GM03348 (cell line): ENCODE measurements around the gene DUSP22.

Experiments
- DNase-seq: peaks from one replicate; pipeline ENCODE4 v3.0.0; 2012; ENCODE audit warnings: low spot score

The DUSP22 gene

GRCh38 chr6:296151-297122, 4.2 kb downstream of the DUSP22 start:
- DNase-seq = no peak

GRCh38 chr6:297571-298232, 5.4 kb downstream of the DUSP22 start:
- DNase-seq = no peak

DNA sequence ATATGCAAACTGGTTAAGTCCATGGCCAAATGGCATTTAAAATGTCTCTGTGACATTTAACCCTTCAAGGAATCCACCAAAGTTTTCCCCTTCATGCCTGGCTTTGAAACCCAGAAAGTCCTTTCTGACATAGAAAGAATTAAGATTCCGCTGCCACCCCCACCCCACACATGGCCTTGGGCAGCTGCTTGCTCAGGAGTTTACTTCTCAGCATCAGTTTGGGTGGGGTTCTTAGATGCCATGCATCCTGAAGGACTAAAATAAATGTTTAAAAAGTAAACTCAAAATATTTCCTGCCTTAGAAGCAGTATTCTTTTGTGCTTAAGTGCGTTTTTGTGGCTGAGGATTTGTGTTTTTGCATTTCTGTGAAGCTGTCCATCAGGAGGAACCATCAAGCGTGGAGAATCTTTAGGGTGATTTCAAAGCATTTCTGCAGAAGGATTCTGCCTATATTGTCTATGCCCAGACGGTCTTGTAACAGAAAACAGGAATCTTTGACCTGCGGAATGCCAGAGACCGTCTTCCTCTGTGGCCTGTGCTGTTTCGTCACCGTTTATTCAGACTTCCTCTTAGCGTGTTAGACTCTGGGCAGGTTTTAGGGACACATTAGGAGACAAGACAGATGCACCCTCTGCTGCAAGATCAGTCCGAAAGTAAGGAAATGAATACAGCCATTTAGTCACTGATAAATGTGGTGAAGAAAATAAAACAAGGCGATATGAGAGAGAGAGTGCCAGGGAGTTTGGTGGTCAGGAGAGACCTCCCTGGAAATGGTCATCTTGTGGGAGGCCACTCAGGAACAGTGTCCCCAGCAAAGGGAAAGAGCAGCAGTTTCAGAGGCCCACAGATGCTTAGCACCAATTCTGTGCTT, 6.2 kb downstream of the DUSP22 start:
- DNase-seq = no peak

DNA sequence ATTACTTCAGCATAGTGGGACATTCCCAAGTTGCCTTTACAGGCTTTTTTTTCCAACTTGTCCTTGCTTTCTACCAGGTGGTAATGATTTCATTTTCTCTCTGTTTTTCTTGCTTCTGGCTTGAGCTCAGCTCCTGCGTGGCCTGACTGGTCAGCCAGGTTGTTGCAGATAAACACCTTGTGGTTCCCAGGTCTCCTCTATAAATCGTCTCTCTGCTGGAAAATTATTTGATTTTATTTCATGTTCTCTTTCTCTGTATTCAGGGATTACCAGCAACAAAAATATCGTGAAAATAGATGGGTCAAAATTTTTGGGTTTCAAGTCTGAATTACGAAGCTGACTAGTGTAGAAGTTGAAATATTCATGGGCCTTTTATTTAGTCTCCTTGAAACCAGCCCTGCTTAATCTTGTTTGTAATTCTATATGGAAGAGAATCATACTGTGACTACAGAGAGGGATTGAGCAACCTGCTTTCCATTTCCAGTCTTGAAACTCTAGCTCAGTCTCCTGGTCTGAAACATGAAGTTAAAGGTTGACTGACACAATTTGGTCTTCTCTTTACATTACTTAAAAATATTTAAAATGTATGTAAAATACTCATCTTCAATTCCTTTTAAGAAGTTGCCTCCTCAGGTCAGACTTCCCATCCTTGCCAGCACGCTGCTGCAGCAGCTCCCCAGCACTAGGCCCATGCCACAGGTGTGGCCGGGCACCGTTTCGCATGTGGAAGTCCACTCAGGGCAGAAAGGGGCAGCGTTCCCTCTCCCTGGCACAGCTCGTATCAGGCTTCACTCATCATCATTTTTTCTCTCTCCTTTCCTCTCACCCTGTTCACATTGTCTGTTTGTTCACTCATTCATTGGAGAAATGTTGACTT, 7.1 kb downstream of the DUSP22 start:
- DNase-seq = no peak

- no peak for DNase-seq
Observed at GRCh38 chr6:300026-300425, 7.7 kb downstream of the DUSP22 start.

- no peak for DNase-seq
Observed at GRCh38 chr6:300494-301198, 8.4 kb downstream of the DUSP22 start.

- DNase-seq = no peak
Observed at GRCh38 chr6:301526-301925, 9.2 kb downstream of the DUSP22 start.

DNA sequence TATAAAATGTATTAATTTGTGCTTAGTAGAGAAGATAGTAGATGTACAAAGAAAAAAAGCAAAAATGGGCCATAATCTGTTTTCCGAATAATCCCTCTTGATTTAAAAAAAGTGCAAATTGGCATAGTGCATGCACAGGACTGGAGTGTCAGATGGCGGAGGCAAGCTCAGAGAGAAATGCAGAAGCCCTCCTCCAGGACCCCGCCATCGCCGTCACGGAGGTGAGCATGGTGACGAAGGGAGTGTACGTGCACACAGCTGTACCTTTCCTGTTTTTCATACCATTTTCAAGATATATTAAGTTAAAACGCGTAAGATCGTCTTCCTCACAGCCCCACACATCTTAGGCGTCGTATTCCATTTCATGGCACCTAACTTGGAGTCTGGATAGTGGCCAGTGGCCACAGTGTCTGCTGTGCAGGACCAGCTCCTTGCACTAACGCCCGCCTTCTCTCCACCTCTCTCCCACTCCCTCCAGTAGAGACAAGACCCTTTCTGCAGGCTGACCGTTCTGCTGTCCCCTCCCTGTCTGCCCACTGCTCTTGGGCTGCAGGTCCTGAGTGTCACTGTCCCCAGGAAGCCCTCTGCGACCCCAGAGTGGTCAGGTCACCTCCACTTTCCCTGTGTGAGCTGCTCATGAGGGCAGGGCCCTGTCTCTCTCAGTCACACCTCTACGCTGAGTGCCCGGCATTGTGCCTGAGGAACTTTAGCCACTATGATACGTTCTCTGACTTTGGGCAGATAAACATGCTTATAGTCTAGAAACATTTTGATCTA, 9.8 kb downstream of the DUSP22 start:
- DNase-seq = no peak

DNA sequence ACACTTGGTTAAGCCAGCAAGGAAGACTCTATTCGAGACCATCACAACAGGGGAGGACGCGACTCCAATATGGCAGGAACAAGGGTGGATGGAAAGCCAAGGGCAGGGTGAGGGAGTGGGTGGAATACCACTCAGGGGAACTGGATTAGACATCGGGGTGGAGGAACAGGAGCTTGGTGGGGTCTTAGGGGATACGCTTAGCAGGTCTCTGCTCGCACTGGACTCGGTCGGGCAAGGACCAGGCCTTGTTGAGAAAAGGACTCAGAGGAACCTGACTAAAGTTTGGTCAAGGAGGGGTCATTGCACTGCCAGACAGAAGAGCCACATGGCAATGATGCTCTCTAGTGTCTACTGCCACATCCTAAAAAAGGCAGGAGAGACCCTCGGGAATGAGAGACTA, 10.5 kb downstream of the DUSP22 start:
- DNase-seq = no peak

GRCh38 chr6:303263-303662, 11.0 kb downstream of the DUSP22 start:
- DNase-seq = no peak

DNA sequence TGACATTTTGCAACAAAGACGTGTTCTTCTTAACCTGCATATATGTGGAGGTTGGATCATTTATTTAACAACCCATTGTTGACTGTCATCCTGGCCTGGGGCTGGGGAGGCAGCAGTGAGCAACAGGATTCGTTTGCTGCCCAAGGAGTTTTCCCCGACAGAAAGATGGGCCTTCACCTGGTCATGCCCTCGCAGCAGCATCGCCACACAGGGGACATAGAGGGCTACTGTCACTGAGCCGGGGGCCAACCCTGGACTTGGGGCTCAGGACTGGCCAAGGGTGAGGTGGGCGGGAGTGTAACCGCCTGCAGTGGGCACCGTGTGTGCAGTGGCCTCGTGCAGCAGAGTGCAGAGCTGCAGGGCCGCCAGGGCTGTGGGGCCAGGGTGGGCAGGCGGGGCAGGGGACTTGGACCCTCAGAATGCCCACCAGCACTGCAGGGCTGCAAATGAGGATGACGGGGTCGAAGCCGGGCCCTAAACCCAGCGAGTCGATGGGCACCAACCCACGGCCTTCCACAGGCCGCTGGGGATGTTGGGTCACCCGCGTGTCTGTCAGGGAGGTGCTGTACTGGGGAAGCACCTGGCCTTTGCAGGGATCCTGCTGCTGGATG, 11.8 kb downstream of the DUSP22 start:
- no peak for DNase-seq

- no peak for DNase-seq
Observed at GRCh38 chr6:304833-305370, 12.6 kb downstream of the DUSP22 start.

DNA sequence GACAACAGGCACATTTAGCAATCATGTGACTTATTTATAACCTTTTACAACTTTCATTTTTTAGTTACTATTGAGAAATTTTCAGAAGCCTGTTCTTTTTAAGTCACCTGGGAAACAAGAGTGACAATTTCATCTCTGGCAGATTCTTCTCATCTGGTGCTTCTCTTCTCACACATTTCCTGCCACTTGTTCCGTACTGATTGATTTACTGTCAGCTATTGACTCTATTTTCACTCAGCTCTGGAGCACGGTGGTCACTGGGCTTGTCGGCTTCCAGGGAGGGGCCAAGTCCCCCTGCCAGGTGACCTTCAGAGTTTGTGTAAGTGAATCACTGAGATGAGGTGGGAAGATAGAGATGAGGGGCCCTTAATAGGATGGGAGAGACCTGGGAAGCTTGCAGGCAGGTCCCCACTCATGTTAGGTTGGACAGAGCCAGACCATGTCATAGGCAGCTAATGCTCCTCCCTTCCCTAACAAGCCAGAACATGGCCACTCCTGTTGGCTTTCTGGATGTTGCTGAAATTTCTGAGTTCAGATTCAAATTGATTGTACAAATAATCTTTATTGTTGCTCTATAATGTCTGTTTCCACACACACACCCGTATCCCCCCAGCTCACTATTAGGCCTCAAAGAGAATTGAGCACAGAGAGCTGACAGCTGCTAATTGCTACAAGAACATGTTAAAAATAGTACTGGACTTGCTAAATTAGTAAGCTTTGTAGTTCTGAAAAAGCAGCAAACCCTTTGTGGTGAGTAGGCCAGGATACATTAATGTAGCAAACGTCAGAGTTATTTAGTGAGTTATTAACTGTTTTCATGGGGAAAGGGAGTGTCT, 13.3 kb downstream of the DUSP22 start:
- no peak for DNase-seq

DNA sequence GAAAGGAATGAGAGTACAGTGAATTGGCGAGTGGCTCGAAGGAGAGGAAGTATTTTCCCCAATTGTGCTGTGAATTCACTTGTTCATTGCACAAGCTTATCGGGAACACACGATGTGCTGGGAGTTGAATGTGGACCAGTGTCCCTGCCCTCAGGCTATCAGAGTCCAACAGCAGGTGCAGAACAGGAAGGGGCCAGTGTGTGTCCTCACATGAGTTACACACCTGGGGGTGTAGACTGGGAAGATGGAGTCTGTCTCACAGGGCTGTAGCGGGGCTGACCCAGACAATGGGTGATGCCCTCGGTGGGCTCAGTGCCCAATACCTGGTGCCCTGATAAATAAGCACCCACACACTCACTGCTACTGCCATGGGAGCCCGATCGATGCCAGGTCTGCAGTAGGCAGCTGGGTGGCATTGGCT, 14.4 kb downstream of the DUSP22 start:
- DNase-seq = no peak

- DNase-seq = no peak
Observed at GRCh38 chr6:307065-307814, 15.0 kb downstream of the DUSP22 start.

GRCh38 chr6:307874-308273, 15.6 kb downstream of the DUSP22 start:
- no peak for DNase-seq

GRCh38 chr6:308307-308706, 16.0 kb downstream of the DUSP22 start:
- DNase-seq = no peak

GRCh38 chr6:308768-309167, 16.5 kb downstream of the DUSP22 start:
- no peak for DNase-seq
